CD4-positive, alpha-beta T cell treated with Interleukin-2 at 100 ng/mL for 4 hours (primary cell): ENCODE measurements around the gene TSPAN32.
"Not testable (repeated sequence)": the region's sequence is repeated elsewhere in the genome, so short reads cannot be mapped to it uniquely, and the experiment has no call there.

Experiments used
- DNase-seq: peaks from one replicate; pipeline ENCODE4 v3.0.0-alpha.2; 2020; ENCODE audit warnings: low spot score

The TSPAN32 gene

DNA sequence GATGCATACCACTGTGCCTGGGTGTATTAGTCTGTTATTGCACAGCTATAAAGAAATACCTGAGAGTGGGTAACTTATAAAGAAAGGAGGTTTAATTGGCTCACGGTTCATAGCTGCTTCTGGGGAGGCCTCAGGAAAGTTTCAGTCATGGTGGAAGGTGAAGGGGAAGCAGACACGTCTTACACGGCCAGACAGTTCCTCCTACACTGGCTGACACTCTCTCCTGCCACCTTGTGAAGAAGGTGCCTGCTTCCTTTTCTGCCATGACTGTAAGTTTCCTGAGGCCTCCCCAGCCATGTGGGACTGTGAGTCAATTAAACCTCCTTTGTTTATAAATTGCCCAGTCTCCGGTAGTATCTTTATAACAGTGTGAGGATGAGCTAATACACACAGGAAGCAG is 41.7 kb downstream of the TSPAN32 start:
- DNase-seq, result no peak

DNA sequence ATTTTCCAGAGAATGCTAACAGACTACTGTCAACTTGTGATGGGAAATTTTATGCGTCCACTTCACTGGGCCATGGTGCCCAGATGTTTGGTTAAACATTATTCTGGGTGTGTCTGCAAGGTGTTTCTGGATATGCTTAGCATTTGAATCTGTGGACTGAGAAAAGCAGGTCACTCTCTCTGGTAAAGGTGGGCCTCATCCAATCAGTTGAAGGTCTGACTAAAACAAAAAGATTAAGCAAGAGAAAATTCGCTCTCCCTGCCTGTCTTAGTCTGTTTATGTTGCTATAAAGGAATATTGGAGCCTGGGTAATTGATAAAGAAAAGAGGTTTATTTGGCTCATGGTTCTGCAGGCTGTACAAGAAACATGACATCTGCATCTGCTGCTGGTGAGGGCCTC is 43.2 kb downstream of the TSPAN32 start:
- no peak for DNase-seq

DNA sequence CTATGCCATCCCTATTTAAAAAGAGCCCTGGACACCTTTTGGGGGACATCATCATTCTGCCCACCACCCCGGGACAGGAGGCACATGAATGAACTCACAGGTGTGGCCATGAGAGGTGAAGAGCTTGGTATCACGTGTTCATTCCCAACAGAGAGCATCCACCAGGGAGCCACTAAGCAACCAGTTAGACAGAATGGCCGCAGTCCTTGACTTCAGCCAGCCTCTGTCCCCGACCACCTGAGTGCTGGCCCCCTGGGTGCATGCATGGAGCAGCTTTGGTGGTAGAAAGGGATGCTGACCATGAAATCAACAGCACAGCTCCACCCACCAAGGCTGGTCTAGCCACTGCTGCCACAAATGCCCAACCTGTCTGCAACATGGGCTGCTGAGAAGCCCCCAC is 44.2 kb downstream of the TSPAN32 start:
- no peak for DNase-seq

DNA sequence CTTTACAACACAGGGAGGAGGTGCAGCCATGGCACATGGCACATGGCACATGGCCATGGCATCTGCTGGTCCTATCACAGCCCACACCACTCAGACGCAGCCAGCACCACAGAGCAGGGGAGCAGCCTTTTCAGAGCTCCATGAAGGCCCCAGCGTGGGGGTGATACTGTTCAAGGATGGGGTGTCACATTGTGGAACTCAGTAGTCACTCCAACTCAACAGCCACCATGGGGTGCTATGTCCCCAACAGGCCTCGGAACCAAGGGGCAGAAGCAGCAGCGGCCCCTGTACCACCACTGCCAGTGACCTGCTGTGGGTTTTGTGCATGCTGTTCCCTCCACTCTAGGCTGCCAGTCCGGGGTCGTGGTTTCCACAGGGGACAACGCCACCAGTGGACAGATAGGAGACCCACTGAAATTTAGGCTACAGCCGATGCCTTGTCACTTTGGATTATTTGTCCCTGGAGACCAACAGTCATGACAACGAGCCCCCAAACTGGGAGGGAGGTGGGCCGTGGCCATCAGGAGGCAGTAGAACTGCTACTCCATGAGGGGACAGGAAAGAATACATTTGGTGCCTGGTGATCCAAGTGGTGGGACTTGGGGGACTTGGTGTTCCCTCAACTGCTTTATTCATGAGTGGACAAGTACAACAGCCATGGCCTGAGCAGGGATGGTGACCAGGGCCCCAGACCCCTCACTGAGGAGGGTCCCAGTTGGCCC is 44.9 kb downstream of the TSPAN32 start:
- DNase-seq, result no peak

DNA sequence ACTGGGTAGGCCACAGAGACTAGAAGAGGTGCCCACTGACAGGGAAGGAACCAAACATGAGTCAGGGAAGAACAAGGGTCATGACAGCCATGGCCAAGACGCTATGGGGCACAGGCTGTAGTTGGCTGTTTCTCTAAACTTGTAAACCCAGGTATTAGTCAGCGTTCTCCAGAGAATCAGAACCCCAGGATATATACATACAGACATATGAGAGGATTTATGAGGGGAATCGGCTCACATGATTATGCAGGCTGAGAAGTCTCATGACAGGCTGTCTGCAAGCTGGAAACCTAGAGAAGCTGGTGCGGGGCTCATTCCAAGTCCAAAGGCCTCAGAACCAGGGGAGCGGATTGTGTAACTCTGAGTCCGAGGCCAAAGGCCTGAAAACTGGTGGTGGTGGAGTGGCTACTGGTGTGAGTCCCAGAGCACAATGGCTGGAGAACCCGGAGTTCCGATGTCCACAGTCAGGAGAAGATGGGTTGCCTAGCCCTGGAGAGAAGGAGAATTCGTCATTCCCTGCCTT is 45.6 kb downstream of the TSPAN32 start:
- no peak for DNase-seq

DNA sequence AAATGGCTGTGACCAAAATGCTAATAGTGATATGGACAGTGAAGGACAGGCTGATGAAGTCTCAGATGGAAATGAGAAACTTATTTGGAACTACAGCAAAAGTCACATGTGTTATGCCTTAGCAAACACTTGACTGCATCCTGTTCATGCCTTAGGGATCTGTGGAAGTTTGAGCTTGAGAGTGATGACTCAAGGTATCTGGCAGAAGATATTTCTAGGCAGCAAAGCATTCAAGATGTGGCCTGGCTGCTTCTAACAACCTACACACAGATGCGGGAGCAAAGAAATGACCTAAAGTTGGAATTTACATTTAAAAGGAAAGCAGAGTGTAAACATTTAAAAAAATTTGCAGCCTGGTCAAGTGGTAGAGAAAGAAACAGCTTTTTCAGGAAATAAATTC is 47.2 kb downstream of the TSPAN32 start:
- DNase-seq, result no peak

DNA sequence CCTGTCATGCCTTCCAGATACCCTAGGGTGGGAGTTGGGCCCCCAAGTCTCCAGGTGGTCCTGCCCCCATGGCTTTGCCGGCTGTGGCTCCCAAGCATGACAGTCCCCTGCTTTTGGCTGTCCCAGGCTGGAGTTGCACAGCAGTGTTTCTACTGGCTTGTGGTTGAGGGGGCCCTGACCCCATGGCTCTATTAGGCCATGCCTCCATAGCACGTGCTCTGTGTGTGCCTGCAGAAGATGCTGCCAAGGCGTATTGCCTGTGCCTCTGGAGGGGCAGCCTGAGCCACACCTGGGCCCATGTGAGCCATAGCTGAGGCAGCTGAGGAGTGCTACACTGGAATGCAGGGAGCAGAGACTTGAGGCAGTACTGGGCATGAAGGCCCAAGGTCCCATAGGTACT is 49.9 kb downstream of the TSPAN32 start:
- no peak for DNase-seq

DNA sequence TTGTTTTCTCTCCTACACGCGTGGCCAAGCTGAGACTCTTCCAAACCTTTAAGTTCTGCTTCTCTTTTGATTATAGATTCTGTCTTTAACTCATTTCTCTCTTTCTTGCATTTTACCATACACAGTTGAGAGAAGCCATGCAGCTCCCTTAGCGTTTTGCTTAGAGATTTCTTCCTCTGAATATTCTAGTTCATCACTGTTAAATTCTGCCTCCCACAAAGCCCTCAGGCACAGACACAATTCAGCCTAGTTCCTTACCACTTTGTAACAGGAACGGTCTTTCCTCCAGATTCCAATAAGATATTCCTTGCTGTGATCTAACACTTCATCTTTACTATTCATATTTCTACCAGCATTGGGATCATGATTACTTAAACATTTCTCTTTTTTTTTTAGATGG is 50.6 kb downstream of the TSPAN32 start:
- no peak for DNase-seq

DNA sequence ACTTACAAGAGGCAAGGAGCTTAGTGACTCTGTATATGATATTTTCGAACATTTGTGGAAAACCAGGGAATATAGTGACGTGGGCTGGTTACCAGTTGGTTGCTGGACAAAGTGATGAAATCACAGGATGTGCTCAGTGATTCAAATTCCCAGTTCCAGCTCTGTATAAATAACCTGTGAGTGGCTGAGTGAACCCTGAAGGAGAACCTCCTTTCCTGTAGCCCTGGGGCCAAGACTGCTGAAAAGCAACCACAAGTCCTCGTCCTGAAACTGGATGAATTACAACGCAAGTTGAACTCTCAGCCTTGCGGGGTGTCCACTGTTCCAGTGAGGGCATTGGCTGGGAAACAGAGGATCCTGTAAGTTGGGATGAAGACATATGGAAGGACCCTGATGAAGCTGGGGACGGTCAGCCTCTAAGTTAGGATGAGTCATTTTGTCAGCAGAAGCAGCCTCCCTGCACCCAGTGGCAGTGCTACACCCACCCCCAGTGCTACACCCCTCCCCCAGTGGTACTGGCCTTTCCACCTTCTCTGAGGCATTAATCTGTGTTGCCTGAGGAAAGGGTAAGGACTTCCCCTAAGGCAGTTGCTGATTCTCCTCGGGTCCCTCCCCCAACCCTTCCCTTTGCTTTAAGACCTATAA is 53.3 kb downstream of the TSPAN32 start:
- no peak for DNase-seq

DNA sequence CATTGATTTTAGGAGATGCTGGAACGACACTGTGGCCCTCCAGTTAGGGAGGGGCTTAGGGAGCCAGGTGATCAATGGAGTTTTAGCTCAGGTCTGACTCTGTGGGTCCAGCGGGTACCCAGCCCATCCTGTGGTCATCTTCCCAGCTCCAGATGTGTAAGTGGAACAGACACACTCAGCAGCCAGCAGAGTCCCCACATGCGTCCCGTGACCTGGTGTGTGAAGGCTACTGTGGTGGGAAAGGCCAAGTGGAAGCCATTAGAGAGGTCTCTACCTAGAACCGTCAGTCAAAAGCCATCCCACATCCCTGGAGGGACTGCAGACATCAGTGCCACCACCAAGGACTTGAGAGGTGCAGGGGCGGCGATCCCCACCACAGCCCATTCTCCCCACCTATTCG is 55.4 kb downstream of the TSPAN32 start:
- DNase-seq, result no peak

DNA sequence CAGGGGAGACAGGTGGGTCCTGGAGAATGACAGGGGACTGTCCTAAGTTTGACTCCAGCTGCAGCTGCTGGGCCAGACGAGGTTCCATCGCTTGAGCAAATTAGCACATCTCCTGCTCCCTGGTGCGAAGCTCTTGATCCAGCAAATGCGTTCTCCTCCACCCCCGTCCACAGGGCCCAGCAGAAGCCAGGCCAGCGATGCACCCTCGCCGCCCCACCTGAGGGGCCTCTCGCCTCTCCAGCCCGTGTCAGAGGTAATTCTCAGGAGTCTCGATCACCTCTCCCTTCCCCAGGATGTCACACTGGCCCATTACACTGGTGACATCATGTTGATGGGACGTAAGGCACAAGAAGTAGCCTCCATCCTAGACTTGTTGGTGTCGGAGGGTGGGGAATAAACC is 55.8 kb downstream of the TSPAN32 start:
- not testable (repeated sequence) for DNase-seq

DNA sequence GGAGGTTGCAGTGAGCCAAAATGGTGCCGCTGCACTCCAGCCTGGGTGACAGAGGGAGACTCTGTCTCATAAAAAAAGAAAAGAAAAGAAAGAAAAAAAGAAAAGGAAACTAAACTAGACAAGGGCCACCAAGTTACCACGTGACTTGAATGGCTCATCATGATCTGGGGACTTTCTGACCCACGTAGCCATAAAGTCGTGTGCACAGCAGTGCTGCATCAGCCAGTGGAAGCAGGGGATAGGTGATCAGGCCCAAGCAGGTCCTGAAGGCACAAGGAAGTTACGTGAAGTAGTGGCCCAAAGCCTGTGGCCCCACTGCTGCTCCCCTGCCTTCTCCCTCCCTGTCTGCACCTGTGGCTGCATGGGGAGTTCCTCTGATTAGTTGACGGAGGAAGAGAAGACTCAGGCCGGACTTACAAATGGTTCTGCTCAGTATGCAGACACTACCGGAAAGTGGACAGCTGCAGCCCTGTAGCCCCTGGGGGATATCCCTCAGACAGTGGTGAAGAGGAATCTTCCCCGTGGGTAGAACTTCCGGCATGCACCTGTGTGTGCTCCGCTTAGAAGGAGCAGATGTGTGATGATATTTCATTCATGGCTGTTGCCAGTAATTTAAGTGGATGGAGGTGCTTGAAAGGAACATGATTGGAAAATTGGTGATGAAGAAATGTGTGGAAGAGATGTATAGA is 57.1 kb downstream of the TSPAN32 start:
- DNase-seq, result no peak

DNA sequence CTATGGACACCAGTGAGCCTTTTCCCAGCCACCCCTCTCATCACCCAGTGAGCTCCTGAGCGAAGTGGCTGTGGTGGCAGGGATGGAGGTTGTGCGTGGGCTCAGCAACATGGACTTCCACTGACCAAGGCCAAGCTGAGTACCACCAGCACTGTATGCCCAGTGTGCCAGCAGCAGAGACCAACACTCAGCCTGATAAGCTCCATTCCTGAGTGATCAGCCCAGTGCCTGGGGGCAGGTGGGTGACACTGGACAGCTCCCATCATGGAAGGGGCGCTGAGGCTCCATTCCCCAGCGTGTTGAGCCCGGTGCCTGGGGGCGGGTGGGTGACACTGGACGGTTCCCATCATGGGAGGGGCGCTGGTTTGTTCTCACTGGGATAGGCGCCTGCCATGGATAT is 57.7 kb downstream of the TSPAN32 start:
- no peak for DNase-seq

DNA sequence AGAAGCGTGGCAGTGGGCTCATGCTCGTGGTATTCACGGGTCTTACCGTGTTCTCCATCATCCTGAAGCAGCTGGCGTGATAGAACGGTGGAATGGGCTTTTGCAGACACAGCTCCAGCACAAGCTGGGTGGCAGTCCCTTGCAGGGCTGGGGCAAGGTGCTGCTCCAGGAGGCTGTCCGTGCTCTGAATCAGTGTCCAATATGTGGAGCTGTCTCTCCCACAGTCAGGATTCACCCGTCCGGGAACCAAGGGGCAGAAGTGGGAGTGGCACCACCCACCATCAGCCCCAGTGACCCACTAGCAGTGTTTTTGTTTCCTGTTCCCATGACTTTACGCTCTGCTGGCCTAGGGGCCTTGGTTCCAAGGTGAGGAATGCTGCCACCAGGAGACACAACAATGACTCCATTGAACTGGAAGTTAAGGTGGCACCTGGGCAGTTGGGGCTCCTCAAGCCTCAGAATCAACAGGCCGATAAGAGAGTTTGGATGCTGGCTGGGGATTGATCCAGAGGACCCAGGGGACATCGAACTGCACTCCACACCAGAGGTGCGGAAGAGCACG is 58.3 kb downstream of the TSPAN32 start:
- no peak for DNase-seq

DNA sequence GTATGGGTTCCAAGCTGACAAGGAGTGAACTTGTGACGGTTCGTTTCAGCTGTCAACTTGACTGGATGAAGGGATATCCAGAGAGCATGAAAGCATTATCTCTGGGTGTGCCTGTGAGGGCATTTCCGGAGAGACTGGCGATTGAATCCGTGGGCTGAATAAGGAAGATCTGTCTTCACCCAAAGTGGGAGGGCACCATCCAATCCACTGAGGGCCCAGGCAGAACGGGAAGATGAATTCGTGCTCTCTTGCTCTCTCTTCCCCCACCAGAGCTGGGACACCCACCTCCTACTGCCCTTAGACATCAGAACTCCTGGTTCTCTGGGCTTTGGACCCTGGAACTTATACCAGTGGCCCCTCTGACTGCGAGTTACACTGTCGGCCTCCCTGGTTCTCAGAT is 59.8 kb downstream of the TSPAN32 start:
- no peak for DNase-seq

DNA sequence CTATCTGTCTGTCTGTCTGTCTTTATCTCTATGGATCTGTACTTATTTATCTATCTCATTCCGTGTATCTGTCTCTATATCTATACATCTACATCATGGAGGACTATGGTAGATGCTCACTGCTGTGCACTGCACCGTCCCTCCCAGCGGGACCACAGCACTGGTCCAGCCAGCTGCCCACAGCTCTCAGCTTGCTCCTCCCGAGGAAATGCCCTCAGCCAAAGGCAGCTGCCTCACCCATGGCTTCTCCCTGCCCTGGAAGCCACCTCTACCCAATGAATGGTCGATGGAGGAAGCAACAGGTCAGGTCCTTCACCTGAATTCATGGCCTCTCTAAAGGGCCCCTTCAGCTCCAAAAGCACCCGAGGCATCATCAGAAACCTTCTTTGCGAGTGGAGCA is 60.6 kb downstream of the TSPAN32 start:
- DNase-seq, result no peak

DNA sequence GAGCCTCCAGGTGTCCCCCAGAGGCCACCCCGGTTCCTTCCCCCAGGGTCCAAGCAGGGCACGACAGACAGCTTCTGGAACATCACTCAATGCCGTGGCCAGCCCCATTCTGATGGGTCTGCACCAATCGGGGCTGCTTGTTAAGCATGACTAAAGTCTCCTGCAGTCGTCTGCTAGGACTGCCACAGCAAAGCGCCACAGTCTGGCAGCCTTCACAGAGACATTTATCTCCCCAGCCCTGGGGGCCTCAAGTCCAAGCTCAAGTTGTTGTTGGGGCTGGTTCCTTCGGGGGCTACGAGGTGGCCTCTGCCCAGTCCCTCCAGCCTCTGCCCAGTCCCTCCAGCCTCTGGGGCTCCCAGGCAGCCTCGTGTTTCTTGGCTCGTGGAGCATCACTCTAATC is 61.3 kb downstream of the TSPAN32 start:
- no peak for DNase-seq

DNA sequence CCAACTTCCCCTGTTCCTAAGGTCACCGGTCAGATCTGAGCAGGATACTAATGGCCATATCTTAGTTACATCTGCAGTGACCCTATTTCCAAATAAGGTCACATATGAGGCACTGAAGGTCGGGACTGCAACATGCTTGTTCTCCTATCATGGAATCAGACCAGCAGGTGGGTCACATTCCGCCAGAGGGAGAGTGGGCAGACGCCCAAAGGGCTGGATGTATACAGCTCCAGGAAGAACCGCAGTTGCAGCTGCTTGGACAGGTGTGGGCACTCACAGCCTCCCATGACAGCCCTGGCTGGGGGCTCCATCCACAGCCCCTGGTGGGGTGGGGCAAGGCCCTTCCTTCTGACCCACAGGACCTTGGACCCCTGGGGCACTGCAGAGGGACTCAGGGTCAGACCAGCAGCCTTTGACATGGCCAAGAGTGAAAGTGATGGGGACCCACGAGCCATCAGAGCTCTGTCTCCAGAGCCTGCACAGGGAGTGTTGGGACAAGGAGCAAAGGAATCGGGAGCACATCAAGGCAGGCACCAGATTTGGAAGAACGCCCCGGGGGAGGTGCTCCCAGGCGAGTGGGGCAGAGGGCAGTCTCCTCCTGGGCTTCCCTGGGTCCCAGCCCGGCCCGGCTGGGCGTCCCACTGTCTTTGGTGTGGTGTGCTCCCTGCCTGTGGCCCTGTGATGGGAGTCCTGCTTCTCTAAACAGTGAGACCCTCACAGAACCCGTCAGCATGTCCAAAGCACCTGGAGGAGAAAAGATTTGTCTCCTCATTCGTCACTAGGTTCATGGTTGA is 62.0 kb downstream of the TSPAN32 start:
- DNase-seq, result no peak

DNA sequence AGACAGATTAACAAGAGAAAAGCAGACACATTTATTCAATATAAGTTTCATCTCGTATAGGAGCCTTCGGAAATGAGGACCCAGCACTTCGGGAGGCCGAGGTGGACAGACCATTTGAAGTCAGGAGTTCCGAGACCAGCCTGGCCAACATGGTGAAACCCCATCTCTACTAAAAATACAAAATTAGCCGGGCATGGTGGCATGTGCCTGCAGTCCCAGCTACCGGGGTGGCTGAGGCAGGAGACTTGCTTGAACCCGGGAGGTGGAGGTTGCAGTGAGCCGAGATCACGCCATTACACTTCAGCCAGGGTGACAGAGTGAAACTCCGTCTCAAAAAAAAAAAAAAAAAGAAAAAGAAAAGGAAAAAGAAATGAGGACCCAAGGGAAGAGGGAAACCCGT is 62.6 kb downstream of the TSPAN32 start:
- not testable (repeated sequence) for DNase-seq

DNA sequence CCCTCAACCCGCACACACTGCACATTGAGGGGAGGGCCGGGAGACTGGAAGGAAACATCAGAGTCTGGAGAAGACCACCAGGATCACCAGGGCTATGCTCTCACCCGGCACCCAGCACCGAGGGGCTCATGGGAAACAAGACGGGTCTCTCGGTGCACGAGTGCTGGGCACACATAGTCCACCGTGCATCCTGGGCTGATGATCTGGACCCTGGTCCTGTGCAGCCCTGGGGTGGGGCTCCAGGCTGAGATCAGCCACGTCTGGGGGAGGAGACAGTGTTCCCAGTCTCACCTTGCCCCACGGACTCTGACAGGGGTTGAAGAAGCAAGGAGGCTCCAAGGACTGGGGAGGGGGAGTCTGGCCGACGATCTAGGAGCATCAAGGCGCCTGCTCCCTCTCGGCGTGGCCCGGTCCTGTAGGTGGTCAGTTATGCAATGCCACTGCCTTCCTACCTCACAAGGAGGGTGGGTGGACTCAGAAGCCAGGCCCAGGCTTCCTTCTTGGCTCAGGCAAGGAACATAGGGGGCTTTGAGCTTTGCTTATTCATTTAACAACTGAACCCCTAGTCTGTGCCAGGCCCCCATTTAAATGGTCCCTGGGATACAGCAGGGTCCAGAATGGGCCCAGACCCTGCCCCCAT is 63.9 kb downstream of the TSPAN32 start:
- DNase-seq, result no peak

DNA sequence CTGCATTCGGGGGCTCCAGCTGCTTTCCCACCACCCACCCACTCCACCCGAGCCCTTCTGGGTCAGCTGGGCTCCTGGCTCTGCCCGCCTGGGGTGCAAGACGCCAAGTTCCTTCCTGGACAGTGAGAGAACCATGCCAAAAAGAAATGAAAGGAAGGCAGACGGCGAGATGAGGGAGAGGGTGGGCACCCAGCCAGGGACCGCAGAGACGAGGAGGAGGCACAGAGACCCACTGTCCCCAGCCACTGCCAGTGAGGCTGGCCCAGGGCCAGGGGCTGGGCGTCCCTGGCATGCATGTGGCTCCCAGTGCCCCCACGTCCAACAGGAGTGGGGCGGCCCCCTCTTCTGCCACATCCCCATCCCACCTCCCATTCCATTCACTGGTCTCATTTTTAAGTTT is 64.5 kb downstream of the TSPAN32 start:
- no peak for DNase-seq

DNA sequence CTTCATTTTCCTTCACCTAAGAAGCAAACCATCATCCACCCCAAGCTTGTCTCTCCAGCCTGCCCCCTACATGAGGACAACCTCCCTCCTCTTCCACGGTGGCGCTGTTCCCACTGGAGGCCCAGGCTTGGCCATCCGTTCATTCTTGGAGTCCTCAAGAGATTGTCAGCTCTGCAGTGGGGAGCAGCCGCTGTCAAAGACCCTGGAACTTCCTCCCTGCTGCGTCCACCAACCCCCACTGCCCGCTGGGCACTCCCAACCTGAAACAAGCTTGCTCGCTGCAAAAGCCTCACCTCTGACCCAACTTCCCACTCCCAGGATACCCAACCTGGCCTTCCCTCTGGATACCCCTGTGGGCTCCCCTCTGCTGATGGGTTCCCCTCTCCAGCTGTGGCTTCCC is 64.9 kb downstream of the TSPAN32 start:
- no peak for DNase-seq
